Inferior parietal cortex (tissue), 1 donor: ENCODE results near the gene IGF2R.
"Not testable (repeated sequence)": the region's sequence is repeated elsewhere in the genome, so short reads cannot be mapped to it uniquely, and the experiment has no call there.

Experiments
- DNase-seq: peaks from one replicate; pipeline ENCODE4 v3.0.0-alpha.2; 2016; ENCODE audit errors: extremely low spot score

The IGF2R gene

DNA sequence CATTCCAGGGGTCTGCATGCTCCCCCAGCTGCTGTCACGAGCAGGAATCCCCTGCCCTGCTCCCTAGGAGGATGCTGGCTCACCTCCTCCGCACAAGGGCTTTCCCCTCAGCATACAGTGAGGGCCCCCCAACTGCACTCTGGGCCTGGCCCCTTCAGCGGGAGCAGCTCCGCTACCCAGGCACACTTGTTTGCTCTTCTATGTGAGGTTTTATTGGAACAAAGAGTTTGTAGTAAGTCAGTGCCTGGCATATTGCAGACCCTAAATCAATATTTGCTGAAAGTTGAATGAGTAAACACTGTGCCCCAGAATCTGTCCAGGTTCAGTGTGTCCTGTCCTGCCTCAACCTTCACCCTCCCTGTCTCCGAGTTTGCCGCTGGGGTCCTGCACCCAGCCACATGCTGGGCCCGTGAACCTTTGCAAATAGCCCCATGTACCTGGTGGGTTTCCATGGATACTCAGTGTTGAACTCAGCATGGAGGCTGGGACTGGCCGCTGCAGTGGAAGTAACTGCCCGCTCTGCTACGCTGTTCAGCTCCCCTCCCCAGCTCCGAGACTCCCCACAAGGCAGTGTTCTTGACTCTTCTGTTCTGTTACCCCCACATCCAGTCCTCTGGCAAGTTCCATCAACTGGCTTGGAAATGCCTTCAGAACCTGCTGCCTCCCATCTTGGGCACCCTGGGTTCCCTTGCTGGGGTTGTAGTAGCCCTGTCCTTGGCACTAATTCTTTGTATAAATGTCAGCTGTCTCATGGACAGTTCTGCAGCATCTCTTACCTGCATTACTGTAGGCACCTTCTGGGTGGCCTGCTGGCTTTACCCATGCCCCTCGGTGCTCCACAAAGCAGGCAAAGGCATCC lies 168.5 kb downstream of the IGF2R start:
- no peak for DNase-seq

- peak; percentile 68 for DNase-seq
These were observed 169.3 kb downstream of the IGF2R start for GRCh38 chr6:160137989-160138835.

DNA sequence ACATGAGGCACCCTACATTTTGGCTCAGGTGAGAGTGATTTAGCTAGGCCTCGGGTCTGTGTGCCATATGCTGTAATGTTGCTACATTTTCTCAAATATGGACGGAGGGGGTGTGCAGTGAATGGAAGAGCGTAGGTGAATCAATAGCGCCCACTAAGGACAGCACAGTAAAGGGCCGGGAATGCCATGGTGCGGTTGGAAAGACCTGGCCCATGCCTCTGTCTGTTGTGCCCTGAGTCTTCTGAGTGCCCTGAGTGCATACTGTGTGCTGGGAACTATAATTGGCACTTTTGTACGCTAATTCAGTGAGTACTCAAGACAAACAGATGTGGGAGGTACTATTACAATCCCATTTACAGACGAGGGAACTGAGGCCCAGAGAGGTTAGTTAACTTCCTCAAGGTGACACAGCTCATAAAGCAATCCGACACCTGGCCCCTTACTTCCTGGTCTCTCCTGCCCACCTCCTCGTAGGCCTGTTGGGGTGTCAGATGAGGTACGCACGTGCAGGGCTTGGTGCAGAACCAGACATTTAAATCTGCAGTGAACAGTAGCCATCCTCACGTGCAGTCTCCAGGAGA lies 170.0 kb downstream of the IGF2R start:
- no peak for DNase-seq

- DNase-seq, result no peak
These were observed 170.6 kb downstream of the IGF2R start for GRCh38 chr6:160139420-160139851.

DNA sequence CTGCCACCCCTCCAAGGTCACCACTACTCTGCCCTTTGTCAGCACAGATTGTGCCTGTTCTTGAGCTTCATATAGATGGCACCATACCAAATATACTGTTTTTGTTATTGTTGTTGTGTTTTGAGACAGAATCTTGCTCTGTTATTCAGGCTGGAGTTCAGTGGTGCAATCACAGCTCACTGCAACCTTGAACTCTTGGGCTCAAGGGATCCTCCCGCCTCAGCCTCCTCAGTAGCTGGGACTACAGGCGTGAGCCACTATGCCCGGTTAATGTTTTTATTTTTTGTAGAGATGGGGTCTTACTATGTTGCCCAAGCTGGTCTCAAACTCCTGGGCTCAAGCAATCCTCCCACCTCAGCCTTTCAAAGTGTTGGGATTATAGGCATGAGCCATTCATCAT lies 171.6 kb downstream of the IGF2R start:
- not testable (repeated sequence) for DNase-seq

DNA sequence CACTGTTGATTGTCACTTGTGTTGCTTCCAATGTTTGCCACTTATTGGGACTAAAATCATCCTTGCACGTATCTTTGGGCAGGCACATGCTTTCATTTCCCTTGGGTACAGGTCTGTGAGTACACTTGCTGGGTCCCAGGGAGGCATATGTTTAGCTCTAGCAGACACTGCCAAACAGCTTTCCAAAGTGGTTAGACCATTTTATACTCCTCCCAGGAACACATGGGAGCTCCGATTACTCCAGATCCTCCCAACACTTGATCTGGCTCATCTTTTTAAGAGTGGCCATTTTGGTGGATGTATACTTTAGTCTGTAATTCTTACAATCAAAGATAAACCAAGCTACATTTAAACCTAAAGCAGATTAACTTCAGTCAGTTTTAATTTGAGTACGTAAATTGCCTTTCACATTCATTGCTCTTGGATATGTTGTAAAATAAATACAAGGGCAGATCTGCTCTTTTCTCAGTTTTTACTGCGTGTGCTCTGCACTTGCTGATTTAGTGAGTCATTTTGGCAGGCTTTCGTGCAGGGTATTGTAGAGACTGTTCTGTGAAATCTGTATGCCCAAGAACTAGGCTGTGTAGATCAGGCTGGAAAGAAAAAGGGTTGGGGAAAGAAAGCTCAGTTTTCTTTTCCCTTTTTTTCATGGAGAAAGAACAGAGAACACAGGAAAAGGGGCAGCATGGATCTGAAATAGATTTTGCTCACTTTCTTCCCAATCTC lies 172.3 kb downstream of the IGF2R start:
- no peak for DNase-seq

DNA sequence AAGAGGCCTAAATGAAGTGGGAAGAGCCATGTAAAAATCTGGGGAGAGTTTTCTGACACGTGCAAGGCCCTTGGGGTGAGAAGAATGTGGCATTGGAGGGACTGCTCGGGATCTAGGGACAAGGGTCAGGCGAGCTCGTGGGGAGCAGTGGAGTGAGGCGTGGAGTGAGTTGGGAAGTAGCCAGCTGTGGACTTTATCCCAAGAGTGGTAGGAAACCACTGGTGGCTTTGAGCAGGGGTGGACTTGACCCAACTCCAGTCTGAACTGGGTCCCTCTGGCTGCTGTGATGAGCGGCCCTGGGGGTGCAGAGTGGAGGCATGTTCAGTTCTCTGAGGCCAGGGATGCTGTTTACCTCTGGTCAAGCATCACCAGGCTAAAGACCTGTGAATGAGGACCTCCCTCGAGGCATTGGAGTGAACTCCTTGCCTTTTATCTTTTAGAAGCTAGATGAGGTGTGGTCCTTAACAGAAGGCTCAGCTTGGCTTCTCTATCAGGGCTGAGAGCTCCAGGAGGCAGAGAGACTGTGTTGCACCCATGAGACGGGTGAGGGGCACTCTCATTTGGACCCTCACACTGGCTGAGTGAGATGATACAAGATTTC lies 173.3 kb downstream of the IGF2R start:
- DNase-seq, result no peak

GRCh38 chr6:160146454-160147145 lies 177.7 kb downstream of the IGF2R start:
- DNase-seq, result no peak

- DNase-seq, result no peak
These were observed 178.3 kb downstream of the IGF2R start for GRCh38 chr6:160147146-160147536.

DNA sequence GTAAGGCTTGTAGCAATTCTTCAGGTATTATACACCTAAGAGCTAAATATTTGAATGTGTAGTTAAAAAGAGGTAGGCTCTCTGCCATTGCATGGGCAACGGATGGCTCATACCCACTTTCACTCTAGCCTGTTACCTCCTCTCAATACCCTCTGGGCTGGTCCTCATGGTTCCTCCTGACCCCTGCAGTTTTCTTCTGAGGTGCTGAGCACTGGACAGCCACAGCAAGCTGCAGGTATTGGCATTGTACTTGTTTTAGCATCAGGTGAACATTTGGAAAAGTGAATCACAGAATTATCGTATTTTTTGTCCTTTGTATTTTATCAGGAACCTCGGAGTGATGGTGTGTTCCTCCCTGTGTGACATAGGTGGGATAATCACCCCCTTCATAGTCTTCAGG lies 185.6 kb downstream of the IGF2R start:
- DNase-seq, result no peak

- no peak for DNase-seq
These were observed 188.0 kb downstream of the IGF2R start for GRCh38 chr6:160156842-160157241.

DNA sequence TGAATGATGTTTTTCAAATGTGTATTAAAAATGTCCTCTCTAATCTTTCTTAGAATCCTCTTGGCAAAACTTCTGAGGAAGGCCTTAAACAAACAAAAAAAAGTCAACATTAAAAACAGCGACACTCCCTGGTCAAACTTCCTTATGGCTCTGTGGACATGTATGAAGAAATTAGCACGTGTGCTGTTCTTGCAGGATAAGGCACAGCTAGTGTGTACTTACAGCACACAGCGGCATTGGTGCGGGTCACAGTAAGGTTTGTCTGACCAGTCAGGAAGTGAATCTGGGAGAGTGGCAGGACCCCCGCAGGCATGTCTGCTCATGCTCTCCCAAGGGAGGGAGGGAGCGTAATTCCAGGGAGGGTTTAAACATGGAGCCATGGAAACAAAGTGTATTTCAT lies 191.6 kb downstream of the IGF2R start:
- DNase-seq, result no peak
